Tibial nerve (tissue), 4 donors: ENCODE data around the gene NOS3. TPM values are rescaled to one million over a fixed set of nuclear protein-coding genes. Genes with fewer than 3 reads are reported as not detected.

Experiments used
- DNase-seq, 2 donors: peaks; one replicate each; pipeline ENCODE4 v3.0.0-alpha.2; 2019; ENCODE audit warnings: low spot score in 2 of 2
- H3K27ac ChIP-seq, 4 donors: fragments of 200-600 bp; sonication (generic) in 3 of 4; one replicate each; pipeline ENCODE4 v1.5.1; 2017 to 2019; ENCODE audit warnings: mild to moderate bottlenecking in 1 of 4
- H3K27me3 ChIP-seq, 2 donors: fragments of 200-600 bp; sonication (generic) in 1 of 2; one replicate each; pipeline versions ENCODE4 v1.5.1 to v1.6.0; 2017 to 2019
- H3K36me3 ChIP-seq, 3 donors: fragments of 200-600 bp; sonication (generic); one replicate each; pipeline ENCODE4 v1.5.1; 2018 to 2019
- H3K4me1 ChIP-seq, 4 donors: fragments of 200-600 bp; sonication (generic) in 3 of 4; one replicate each; pipeline ENCODE4 v1.5.1; 2017 to 2019
- H3K4me3 ChIP-seq, 4 donors: fragments of 200-600 bp; sonication (generic) in 3 of 4; one replicate each; pipeline ENCODE4 v1.5.1; 2017 to 2019; ENCODE audit warnings: mild to moderate bottlenecking in 1 of 4, moderate library complexity in 1 of 4
- H3K9me3 ChIP-seq, 4 donors: fragments of 200-600 bp; sonication (generic) in 3 of 4; one replicate each; pipeline ENCODE4 v1.5.1; 2017 to 2019
- CTCF ChIP-seq, 5 experiments: fragments of 200-600 bp in 3 of 5; fragments of 450-650 bp in 2 of 5; sonication (generic) in 3 of 5; IDR thresholded peaks; one replicate each; pipeline ENCODE4 v1.5.1; 2016 to 2019; ENCODE audit warnings: antibody characterized with exemption in 5 of 5, mild to moderate bottlenecking in 3 of 5, moderate library complexity in 2 of 5
- EP300 ChIP-seq, 2 donors: sonication (generic); formaldehyde crosslinking; IDR thresholded peaks; one replicate each; pipeline ENCODE4 v1.6.1; 2017; ENCODE audit warnings: antibody characterized with exemption in 2 of 2, mild to moderate bottlenecking in 1 of 2
- POLR2A ChIP-seq, 2 donors: fragments of 450-650 bp; IDR thresholded peaks; one replicate each; pipeline ENCODE4 v1.6.1; 2017; ENCODE audit warnings: antibody characterized with exemption in 2 of 2, mild to moderate bottlenecking in 2 of 2, moderate library complexity in 2 of 2
- WGBS, 2 donors: methylation state at CpG; one replicate each; pipeline ENCODE4 v1.1.5; 2018; 5-methylcytosine and 5-hydroxymethylcytosine counted together
- total RNA-seq, 4 donors: library from RNA; depleted of rRNA; stranded (reverse); fragments of >200 nt; gene quantifications; one replicate each; pipeline ENCODE4 v1.1.0, GENCODE V29; 2016

Gene NOS3
- total RNA-seq, 4 donors from 2014 or later: 20.3 to 38.1 (median 23.8) TPM

DNA sequence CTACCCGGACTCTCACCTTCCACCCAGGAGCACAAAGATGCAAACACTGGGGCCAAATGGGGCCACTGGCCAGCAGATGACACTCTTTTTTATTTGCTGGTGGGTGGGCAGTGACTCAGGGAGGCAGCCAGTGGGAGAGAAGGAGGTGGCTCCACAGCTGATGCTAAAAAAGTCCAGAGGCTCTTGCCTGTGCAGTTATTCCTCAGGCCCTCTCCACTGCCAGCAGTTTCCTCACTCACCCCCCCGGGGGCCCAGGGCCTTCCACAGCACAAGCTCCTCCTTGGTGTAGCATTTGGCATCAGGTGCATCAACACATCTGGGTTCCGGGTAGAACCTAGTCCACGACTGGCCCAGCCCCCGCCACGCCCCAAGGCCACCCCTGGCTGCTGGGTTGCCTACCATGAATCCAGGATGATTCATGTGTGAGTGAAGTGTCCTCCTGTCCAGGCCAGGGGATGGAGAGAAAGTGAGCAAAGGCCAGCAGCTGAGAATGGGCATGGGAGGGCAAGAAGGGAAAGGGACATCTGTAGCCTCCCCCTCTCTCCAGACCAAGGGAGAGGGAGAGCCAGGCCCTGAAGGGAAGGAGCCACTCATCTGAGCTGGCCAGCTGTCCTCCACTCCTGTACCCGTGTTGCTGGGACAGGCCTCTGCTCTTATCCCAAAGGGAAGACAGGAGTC lies 11.0 kb upstream of the NOS3 start:
- no peak for TF ChIP-seq CTCF (IDR thresholded peaks at IDR 0.05)
- no peak for TF ChIP-seq EP300 (IDR thresholded peaks at IDR 0.05)
- no peak for TF ChIP-seq POLR2A (IDR thresholded peaks at IDR 0.05)
- 38 to 42% methylated on average over 6 to 7 of the region's 7 CpGs for WGBS, 2 donors
- H3K36me3 ChIP-seq: no peaks in the 10 kb centered on the region
- H3K4me1 ChIP-seq: peaks cover 0 to 48% (median 12%) of the 10 kb centered on the region in 4 donors
- peaks cover 0 to 47% of the 10 kb centered on the region in 2 donors for H3K27me3 ChIP-seq
- H3K27ac ChIP-seq: no peak overlapping the region
- H3K4me3 ChIP-seq: no peak overlapping the region
- no peak for DNase-seq
- no peaks in the 10 kb centered on the region for H3K9me3 ChIP-seq

DNA sequence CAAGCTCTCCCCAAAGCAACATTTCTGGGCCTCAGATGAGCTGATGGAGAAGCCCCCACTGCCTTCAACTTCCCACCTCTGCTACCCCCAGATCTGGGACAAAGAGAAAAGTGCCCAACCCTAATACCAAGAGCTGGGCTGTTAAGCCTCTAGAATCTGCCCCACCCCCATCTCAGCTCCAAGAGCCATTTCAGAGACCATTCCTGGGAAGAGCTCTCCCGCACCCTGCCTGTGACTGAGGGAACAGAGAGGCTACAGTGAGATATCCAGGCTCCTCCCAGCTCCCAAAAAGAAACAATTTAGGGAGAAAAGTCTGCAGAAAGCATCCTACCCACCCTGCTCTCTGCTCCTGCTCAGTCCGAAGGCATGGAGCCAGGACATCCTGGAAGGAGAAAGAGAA lies 10.2 kb upstream of the NOS3 start:
- H3K4me3 ChIP-seq: no peak overlapping the region
- H3K9me3 ChIP-seq: no peaks in the 10 kb centered on the region
- TF ChIP-seq EP300 (IDR thresholded peaks at IDR 0.05) (no peak), CTCF (IDR thresholded peaks at IDR 0.05) (no peak), POLR2A (IDR thresholded peaks at IDR 0.05) (no peak)
- H3K27me3 ChIP-seq: peaks cover 0 to 43% of the 10 kb centered on the region in 2 donors
- 18 to 24% methylated on average over 2 of the region's 2 CpGs for WGBS, 2 donors
- H3K27ac ChIP-seq: no peak overlapping the region
- H3K4me1 ChIP-seq: peaks cover 0 to 42% (median 10%) of the 10 kb centered on the region in 4 donors
- DNase-seq: no peak
- H3K36me3 ChIP-seq: no peaks in the 10 kb centered on the region

DNA sequence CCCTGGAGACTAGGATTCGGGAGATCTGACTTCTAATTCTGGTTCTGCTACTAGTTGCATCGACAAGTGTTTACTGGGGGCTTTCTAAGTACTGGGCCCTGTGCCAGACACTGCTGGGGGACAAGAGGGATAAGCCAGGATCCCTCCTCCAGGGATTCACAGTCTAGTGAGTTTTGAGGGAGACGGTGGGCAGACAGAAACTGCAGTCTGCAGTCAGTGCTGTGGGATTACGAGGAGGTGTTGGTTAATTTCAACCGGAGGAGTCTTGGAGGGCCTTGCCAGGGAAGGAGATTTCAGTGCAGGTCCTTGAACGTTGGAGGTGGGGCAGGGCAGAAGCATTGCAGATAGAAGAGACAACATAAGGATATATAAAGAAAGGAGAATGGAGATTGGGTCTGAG lies 9.2 kb upstream of the NOS3 start:
- no peak for DNase-seq
- 47 to 66% methylated on average over 5 to 6 of the region's 6 CpGs for WGBS, 2 donors
- no peaks in the 10 kb centered on the region for H3K9me3 ChIP-seq
- H3K27me3 ChIP-seq: peaks cover 0 to 40% of the 10 kb centered on the region in 2 donors
- H3K36me3 ChIP-seq: no peaks in the 10 kb centered on the region
- H3K27ac ChIP-seq: no peak overlapping the region
- H3K4me1 ChIP-seq: peaks cover 0 to 45% (median 10%) of the 10 kb centered on the region in 4 donors
- TF ChIP-seq EP300 (IDR thresholded peaks at IDR 0.05) (no peak), POLR2A (IDR thresholded peaks at IDR 0.05) (no peak), CTCF (IDR thresholded peaks at IDR 0.05) (no peak)
- no peak overlapping the region for H3K4me3 ChIP-seq

DNA sequence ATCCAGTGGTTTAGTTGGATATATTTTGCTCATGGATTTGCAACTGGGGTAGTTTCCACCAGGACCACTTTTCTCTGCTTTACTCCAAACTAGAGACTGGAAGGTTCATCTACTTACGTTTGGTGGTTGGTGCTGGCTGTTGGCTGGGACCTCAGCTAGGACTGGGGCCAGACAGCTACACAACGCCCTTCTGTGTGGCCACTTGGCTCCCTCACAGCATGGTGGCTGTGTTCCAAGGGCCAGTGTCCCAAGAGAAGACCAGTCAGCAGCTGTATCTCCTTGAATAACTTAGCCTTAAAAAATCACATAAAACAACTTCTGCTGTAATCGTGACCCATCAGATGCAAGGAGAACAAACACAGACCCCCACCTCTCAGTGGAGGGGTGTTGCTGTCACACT lies 8.5 kb upstream of the NOS3 start:
- peak in 1 of 2 donors; percentile 27 for DNase-seq
- no peaks in the 10 kb centered on the region for H3K9me3 ChIP-seq
- no peak for TF ChIP-seq CTCF (IDR thresholded peaks at IDR 0.05)
- no peak for TF ChIP-seq EP300 (IDR thresholded peaks at IDR 0.05)
- TF ChIP-seq POLR2A (IDR thresholded peaks at IDR 0.05): no peak
- WGBS, 2 donors: 10 to 34% methylated on average over 3 of the region's 3 CpGs
- no peaks in the 10 kb centered on the region for H3K36me3 ChIP-seq
- H3K27me3 ChIP-seq: peaks cover 0 to 39% of the 10 kb centered on the region in 2 donors
- H3K4me3 ChIP-seq: no peak overlapping the region
- H3K27ac ChIP-seq: no peak overlapping the region
- H3K4me1 ChIP-seq: peaks cover 0 to 38% (median 9%) of the 10 kb centered on the region in 4 donors

DNA sequence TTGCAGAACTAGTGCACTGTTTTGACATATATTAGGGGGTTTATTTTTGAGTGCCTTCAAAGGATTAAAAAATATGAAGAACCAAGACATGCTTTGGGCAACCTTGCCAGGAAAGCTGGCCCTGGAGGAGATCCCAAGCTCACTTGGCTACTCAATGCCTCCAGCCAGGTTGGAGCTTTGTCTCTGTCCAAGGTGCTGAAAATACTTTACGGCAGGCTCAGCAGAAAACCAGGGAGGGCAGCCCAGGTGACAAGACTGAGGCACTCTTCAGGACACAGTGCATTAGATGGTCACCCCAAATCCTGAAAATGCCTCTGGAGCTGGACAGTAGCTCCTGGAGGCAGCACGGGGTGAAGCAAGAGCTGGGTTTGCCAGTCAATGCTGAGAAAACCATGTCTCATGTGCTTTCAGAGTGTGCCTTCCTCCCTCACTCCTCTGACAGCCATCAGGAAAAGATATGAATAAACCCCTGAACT lies 6.9 kb upstream of the NOS3 start:
- no peak for TF ChIP-seq POLR2A (IDR thresholded peaks at IDR 0.05)
- H3K36me3 ChIP-seq: no peaks in the 10 kb centered on the region
- 0 to 15% methylated on average over 2 of the region's 2 CpGs for WGBS, 2 donors

More for the DNA sequence above, 6.9 kb upstream of the NOS3 start:
- no peak overlapping the region for H3K27ac ChIP-seq
- no peaks in the 10 kb centered on the region for H3K9me3 ChIP-seq
- no peak overlapping the region for H3K4me3 ChIP-seq
- peaks cover 0 to 36% (median 7%) of the 10 kb centered on the region in 4 donors for H3K4me1 ChIP-seq
- peak in 1 of 2 donors; percentile 26 for DNase-seq
- H3K27me3 ChIP-seq: peaks cover 0 to 43% of the 10 kb centered on the region in 2 donors
